ENCODE results near the gene UCK2. TPM values are rescaled to one million over a fixed set of nuclear protein-coding genes. Genes with fewer than 3 reads are reported as not detected.

The UCK2 gene
- total and polyA plus RNA-seq, 2 donors (not counting 3 experiments of a cell fraction or from before 2014, with no cell fraction given): 62.3 to 74.7 TPM

- Histone ChIP-seq H3K27me3 (ENCODE audit: control insufficient read depth in 2 of 2, insufficient read depth in 2 of 2, low read length in 2 of 2) (no peaks in the 10 kb centered on the region), H2AFZ (ENCODE audit: low read depth, low read length) (no peak overlapping the region), H4K20me1 (replicated peaks; ENCODE audit: control insufficient read depth, extremely low read depth, insufficient read depth, low read length) (no peaks in the 10 kb centered on the region), H3K9ac (replicated peaks; ENCODE audit: extremely low read depth, insufficient read depth, low read length) (no peak overlapping the region), H3K27ac (ENCODE audit: insufficient read depth, low read depth, low read length) (no peak overlapping the region), H3K4me3 (replicated peaks in 1 of 3; ENCODE audit: insufficient read depth in 1 of 3, low read depth in 1 of 3, low read length in 3 of 3) (no peak overlapping the region), H3K4me1 (ENCODE audit: control insufficient read depth, extremely low read depth, insufficient read depth, low read length) (peaks cover 7% of the 10 kb centered on the region), H3K36me3 (ENCODE audit: control insufficient read depth in 2 of 2, extremely low read depth in 1 of 2, insufficient read depth in 2 of 2, low read length in 2 of 2) (no peaks in the 10 kb centered on the region), H3K4me2 (ENCODE audit: insufficient read depth, low read length) (no peak overlapping the region), H3K9me3 (replicated peaks; ENCODE audit: control insufficient read depth, insufficient read depth, low read length) (no peaks in the 10 kb centered on the region), H3K79me2 (ENCODE audit: control insufficient read depth, insufficient read depth, low read length) (no peaks in the 10 kb centered on the region), H3K9me1 (replicated peaks; ENCODE audit: control insufficient read depth, extremely low read depth, insufficient read depth, low read length) (no peaks in the 10 kb centered on the region)
- intact Hi-C loops (cut with micrococcal nuclease): no loop called here
- dilution Hi-C loops (cut with MboI; ENCODE audit: extremely low pct_ligation_motif_present, low sequenced_read_pairs): no loop called here
- no TSS peak for BruUV-seq (replicated peaks)
- FAIRE-seq (no peak), DNase-seq (ENCODE audit: low read depth, low spot score) (no peak)
- CTCF ChIA-PET: interaction anchor here (1.0 to 5.0 kb wide), 7 partner anchors 9 to 318 kb away, joined by 3 to 71 read pairs (median 8); partner anchors contain the start of gene TMCO1
- POLR2A ChIA-PET: no interaction called here
- no peak for TF ChIP-seq CTCF (IDR thresholded peaks at IDR 0.05; ENCODE audit: extremely low read depth in 1 of 2, insufficient read depth in 1 of 2, low read depth in 1 of 2, low read length in 2 of 2)
- no peak for TF ChIP-seq EZH2 (IDR thresholded peaks at IDR 0.05; ENCODE audit: borderline replicate concordance, low read depth, low read length, severe bottlenecking)
These were observed 88.5 kb downstream of the UCK2 start for GRCh38 chr1:165915932-165916348.

- Histone ChIP-seq H3K4me2 (ENCODE audit: insufficient read depth, low read length) (no peak overlapping the region), H3K79me2 (ENCODE audit: control insufficient read depth, insufficient read depth, low read length) (no peaks in the 10 kb centered on the region), H3K27ac (ENCODE audit: insufficient read depth, low read depth, low read length) (no peak overlapping the region), H3K9me1 (replicated peaks; ENCODE audit: control insufficient read depth, extremely low read depth, insufficient read depth, low read length) (no peaks in the 10 kb centered on the region), H4K20me1 (replicated peaks; ENCODE audit: control insufficient read depth, extremely low read depth, insufficient read depth, low read length) (no peaks in the 10 kb centered on the region), H3K4me3 (replicated peaks in 1 of 3; ENCODE audit: insufficient read depth in 1 of 3, low read depth in 1 of 3, low read length in 3 of 3) (no peak overlapping the region), H2AFZ (ENCODE audit: low read depth, low read length) (no peak overlapping the region), H3K36me3 (ENCODE audit: control insufficient read depth in 2 of 2, extremely low read depth in 1 of 2, insufficient read depth in 2 of 2, low read length in 2 of 2) (no peaks in the 10 kb centered on the region), H3K27me3 (ENCODE audit: control insufficient read depth in 2 of 2, insufficient read depth in 2 of 2, low read length in 2 of 2) (no peaks in the 10 kb centered on the region), H3K4me1 (ENCODE audit: control insufficient read depth, extremely low read depth, insufficient read depth, low read length) (no peaks in the 10 kb centered on the region), H3K9me3 (replicated peaks; ENCODE audit: control insufficient read depth, insufficient read depth, low read length) (no peaks in the 10 kb centered on the region), H3K9ac (replicated peaks; ENCODE audit: extremely low read depth, insufficient read depth, low read length) (no peak overlapping the region)
- CTCF ChIA-PET: no interaction called here
- POLR2A ChIA-PET: no interaction called here
- dilution Hi-C loops (cut with MboI; ENCODE audit: extremely low pct_ligation_motif_present, low sequenced_read_pairs) (no loop called here), intact Hi-C loops (cut with micrococcal nuclease) (no loop called here)
- TF ChIP-seq EZH2 (IDR thresholded peaks at IDR 0.05; ENCODE audit: borderline replicate concordance, low read depth, low read length, severe bottlenecking): no peak
- no peak for TF ChIP-seq GATA2 (IDR thresholded peaks at IDR 0.05; ENCODE audit: insufficient read depth, insufficient read length, low read depth, low read length)
- no peak for TF ChIP-seq CTCF (IDR thresholded peaks at IDR 0.05; ENCODE audit: extremely low read depth in 1 of 2, insufficient read depth in 1 of 2, low read depth in 1 of 2, low read length in 2 of 2)
- no peak for TF ChIP-seq POLR2AphosphoS5 (IDR thresholded peaks at IDR 0.05; ENCODE audit: insufficient read depth, low read depth, low read length)
- no peak for TF ChIP-seq MAX (IDR thresholded peaks at IDR 0.05; ENCODE audit: insufficient read depth, insufficient read length)
- no peak for TF ChIP-seq POLR2A (IDR thresholded peaks at IDR 0.05; ENCODE audit: low read depth, low read length)
- DNase-seq (ENCODE audit: low read depth, low spot score): no peak
- no TSS peak for BruUV-seq (replicated peaks)
- FAIRE-seq: no peak
These were observed 89.8 kb downstream of the UCK2 start for GRCh38 chr1:165917166-165917565.
